ENCODE measurements around the gene BCL6B. TPM values are rescaled to one million over a fixed set of nuclear protein-coding genes. Genes with fewer than 3 reads are reported as not detected.
"Not testable (repeated sequence)": the region's sequence is repeated elsewhere in the genome, so short reads cannot be mapped to it uniquely, and the experiment has no call there.

The BCL6B gene
- total and polyA plus RNA-seq, 10 of the 15 experiments (the other 5 are each of a cell fraction or from before 2014, with no cell fraction given) = 0.06 to 0.85 (median 0.11) TPM; not detected in 1

DNA sequence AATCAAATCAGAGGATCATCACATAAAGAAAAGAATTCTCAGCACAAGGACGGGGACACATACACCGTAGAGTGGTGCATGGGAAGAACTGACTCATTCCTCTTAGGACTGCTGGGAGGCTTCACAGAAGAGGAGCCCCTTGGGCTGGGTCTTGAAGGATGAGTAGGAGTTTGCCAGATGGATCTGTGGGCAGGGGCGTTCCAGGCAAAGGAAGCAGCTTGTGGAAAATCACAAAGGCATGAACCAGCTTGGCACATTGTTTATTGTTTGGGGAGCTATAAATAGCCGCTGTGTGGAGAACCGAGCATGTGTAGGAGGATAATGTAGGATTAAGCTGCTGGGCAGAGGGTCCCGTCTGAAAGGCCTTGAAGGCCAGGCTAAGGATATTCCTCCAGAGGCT lies 26.1 kb downstream of the BCL6B start:
- TF ChIP-seq, protein P1, sequence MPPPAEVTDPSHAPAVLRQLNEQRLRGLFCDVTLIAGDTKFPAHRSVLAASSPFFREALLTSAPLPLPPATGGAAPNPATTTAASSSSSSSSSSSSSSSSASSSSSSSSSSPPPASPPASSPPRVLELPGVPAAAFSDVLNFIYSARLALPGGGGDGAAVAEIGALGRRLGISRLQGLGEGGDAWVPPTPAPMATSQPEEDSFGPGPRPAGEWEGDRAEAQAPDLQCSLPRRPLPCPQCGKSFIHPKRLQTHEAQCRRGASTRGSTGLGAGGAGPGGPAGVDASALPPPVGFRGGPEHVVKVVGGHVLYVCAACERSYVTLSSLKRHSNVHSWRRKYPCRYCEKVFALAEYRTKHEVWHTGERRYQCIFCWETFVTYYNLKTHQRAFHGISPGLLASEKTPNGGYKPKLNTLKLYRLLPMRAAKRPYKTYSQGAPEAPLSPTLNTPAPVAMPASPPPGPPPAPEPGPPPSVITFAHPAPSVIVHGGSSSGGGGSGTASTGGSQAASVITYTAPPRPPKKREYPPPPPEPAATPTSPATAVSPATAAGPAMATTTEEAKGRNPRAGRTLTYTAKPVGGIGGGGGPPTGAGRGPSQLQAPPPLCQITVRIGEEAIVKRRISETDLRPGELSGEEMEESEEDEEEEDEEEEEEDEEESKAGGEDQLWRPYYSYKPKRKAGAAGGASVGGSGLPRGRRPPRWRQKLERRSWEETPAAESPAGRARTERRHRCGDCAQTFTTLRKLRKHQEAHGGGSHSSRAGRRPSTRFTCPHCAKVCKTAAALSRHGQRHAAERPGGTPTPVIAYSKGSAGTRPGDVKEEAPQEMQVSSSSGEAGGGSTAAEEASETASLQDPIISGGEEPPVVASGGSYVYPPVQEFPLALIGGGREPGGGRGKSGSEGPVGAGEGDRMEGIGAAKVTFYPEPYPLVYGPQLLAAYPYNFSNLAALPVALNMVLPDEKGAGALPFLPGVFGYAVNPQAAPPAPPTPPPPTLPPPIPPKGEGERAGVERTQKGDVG (CRISPR knock-in tag; IDR thresholded peaks at IDR 0.05) = no peak
- TF ChIP-seq NFYB (IDR thresholded peaks at IDR 0.05; ENCODE audit: insufficient read depth, low read depth, low read length) (no peak), RUNX3 (IDR thresholded peaks at IDR 0.05; ENCODE audit: low read length) (no peak), POU2F2 (IDR thresholded peaks at IDR 0.05; ENCODE audit: borderline replicate concordance, low read depth, low read length) (no peak), SMARCA5 (IDR thresholded peaks at IDR 0.05) (no peak), CBFB (IDR thresholded peaks at IDR 0.05; ENCODE audit: low read depth) (no peak), SREBF2 (IDR thresholded peaks at IDR 0.05; ENCODE audit: low read length) (no peak), ZNF207 (IDR thresholded peaks at IDR 0.05; ENCODE audit: borderline replicate concordance) (no peak), JUNB (IDR thresholded peaks at IDR 0.05) (no peak), CHD4 (IDR thresholded peaks at IDR 0.05) (no peak), TBL1XR1 (IDR thresholded peaks at IDR 0.05; ENCODE audit: low read depth, low read length) (no peak)
- TF ChIP-seq, protein P2, sequence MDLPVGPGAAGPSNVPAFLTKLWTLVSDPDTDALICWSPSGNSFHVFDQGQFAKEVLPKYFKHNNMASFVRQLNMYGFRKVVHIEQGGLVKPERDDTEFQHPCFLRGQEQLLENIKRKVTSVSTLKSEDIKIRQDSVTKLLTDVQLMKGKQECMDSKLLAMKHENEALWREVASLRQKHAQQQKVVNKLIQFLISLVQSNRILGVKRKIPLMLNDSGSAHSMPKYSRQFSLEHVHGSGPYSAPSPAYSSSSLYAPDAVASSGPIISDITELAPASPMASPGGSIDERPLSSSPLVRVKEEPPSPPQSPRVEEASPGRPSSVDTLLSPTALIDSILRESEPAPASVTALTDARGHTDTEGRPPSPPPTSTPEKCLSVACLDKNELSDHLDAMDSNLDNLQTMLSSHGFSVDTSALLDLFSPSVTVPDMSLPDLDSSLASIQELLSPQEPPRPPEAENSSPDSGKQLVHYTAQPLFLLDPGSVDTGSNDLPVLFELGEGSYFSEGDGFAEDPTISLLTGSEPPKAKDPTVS (IDR thresholded peaks at IDR 0.05; ENCODE audit: low read depth, low read length) = no peak
- in situ Hi-C loops (cut with MboI) = loop anchor here (25.0 kb wide), 1 partner anchor 513 kb away; the partner anchor contains the start of genes SENP3 and TNFSF13
- 46% methylated on average over 6 of the region's 6 CpGs for WGBS (ENCODE audit: insufficient coverage, insufficient replicate concordance, low lambda C conversion rate, missing lambda C conversion rate)
- POLR2A ChIA-PET = interaction anchor here (0.6 kb wide), 1 partner anchor 84 kb away, joined by 3 read pairs; no protein-coding TSS in a partner anchor
- no peaks in the 10 kb centered on the region for H3K36me3 ChIP-seq (ENCODE audit: control insufficient read depth in 2 of 2, insufficient read depth in 2 of 2, low read length in 1 of 2)
- no peaks in the 10 kb centered on the region for H3K79me2 ChIP-seq (ENCODE audit: control insufficient read depth, insufficient read depth, low read length)
- BruUV-seq (replicated peaks) = no TSS peak
- H3K4me2 ChIP-seq (ENCODE audit: control insufficient read depth, insufficient read depth) = no peak overlapping the region
- intact Hi-C loops (cut with micrococcal nuclease; ENCODE audit: unreplicated experiment) = loop anchor here (10.0 kb wide), 1 partner anchor 386 kb away; the partner anchor contains the start of genes FGF11 and TMEM102
- RAD21 ChIA-PET (ENCODE audit: unreplicated experiment) = interaction anchor here (10.0 kb wide), 1 partner anchor 87 kb away, joined by 269 read pairs; no protein-coding TSS in a partner anchor
- H3K27ac ChIP-seq (ENCODE audit: control insufficient read depth, insufficient read depth) = no peak overlapping the region
- H3K4me1 ChIP-seq (ENCODE audit: control insufficient read depth, insufficient read depth, low read length) = peaks cover 7% of the 10 kb centered on the region
- FAIRE-seq = no peak
- no peaks in the 10 kb centered on the region; a peak in 1 of 4 replicates for H3K27me3 ChIP-seq (replicated peaks in 1 of 2; ENCODE audit: control insufficient read depth in 2 of 2, insufficient read depth in 2 of 2, low read length in 1 of 2)
- SMC1A ChIA-PET (ENCODE audit: uncharacterized antibody, unreplicated experiment) = interaction anchor here (13.6 kb wide), 1 partner anchor 88 kb away, joined by 356 read pairs; no protein-coding TSS in a partner anchor
- H3K4me3 ChIP-seq = no peak overlapping the region
- no peaks in the 10 kb centered on the region for H4K20me1 ChIP-seq (ENCODE audit: control insufficient read depth, insufficient read depth)
- no peak overlapping the region for H3K9ac ChIP-seq (ENCODE audit: control insufficient read depth, insufficient read depth, low read length)
- no peak for DNase-seq (ENCODE audit: low read depth, low spot score)
- H3K9me3 ChIP-seq (replicated peaks; ENCODE audit: control insufficient read depth, insufficient read depth, low read length) = no peaks in the 10 kb centered on the region
- no peak overlapping the region for H2AFZ ChIP-seq (ENCODE audit: control insufficient read depth, low read depth, low read length)
- ATAC-seq = no peak
- CTCF ChIA-PET = interaction anchor here (0.6 to 21.9 kb wide), 3 partner anchors 89 to 386 kb away, joined by 3 to 590 read pairs (median 3); no protein-coding TSS in a partner anchor

DNA sequence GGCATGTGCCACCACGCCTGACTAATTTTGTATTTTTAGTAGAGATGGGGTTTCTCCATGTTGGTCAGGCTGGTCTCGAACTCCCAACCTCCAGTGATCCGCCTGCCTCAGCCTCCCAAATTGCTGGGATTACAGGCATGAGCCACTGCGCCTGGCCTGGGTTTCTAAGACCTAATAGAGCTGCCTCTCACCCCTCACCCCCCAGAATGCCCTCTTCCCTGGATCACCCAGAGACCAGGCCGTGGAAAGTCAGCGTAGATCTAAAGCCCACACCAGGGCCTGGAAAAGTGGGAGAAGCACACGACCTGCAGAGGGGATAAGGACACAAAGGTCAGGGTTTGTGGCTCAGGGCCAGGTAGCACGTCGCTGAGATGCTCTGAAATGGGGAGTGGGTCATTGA lies 27.7 kb downstream of the BCL6B start:
- H3K36me3 ChIP-seq (ENCODE audit: control insufficient read depth in 2 of 2, insufficient read depth in 2 of 2, low read length in 1 of 2); H2AFZ ChIP-seq (ENCODE audit: control insufficient read depth, low read depth, low read length); BruUV-seq (replicated peaks); H3K4me3 ChIP-seq; H3K9ac ChIP-seq (ENCODE audit: control insufficient read depth, insufficient read depth, low read length); H4K20me1 ChIP-seq (ENCODE audit: control insufficient read depth, insufficient read depth); ATAC-seq; H3K27ac ChIP-seq (ENCODE audit: control insufficient read depth, insufficient read depth); DNase-seq (ENCODE audit: low read depth, low spot score); H3K79me2 ChIP-seq (ENCODE audit: control insufficient read depth, insufficient read depth, low read length); intact Hi-C loops (cut with micrococcal nuclease; ENCODE audit: unreplicated experiment); H3K9me3 ChIP-seq (replicated peaks; ENCODE audit: control insufficient read depth, insufficient read depth, low read length); H3K4me1 ChIP-seq (ENCODE audit: control insufficient read depth, insufficient read depth, low read length); H3K4me2 ChIP-seq (ENCODE audit: control insufficient read depth, insufficient read depth); H3K27me3 ChIP-seq (replicated peaks in 1 of 2; ENCODE audit: control insufficient read depth in 2 of 2, insufficient read depth in 2 of 2, low read length in 1 of 2); FAIRE-seq: not testable (repeated sequence)
- CTCF ChIA-PET = interaction anchor here (0.6 to 21.9 kb wide), 8 partner anchors 12 to 135 kb away, joined by 3 to 590 read pairs (median 5); partner anchors contain the start of genes ASGR1 and SLC16A13
- RAD21 ChIA-PET (ENCODE audit: unreplicated experiment) = interaction anchor here (1.6 to 10.0 kb wide), 2 partner anchors 86 to 127 kb away, joined by 4 to 269 read pairs; no protein-coding TSS in a partner anchor
- SMC1A ChIA-PET (ENCODE audit: uncharacterized antibody, unreplicated experiment) = interaction anchor here (1.0 to 13.6 kb wide), 3 partner anchors 86 to 207 kb away, joined by 3 to 356 read pairs (median 7); no protein-coding TSS in a partner anchor
- in situ Hi-C loops (cut with MboI) = loop anchor here (5.0 kb wide), 1 partner anchor 87 kb away; no protein-coding TSS in a partner anchor
- WGBS (ENCODE audit: insufficient coverage, insufficient replicate concordance, low lambda C conversion rate, missing lambda C conversion rate) = 27% methylated on average over 9 of the region's 9 CpGs
- POLR2A ChIA-PET = interaction anchor here (0.8 kb wide), 1 partner anchor 83 kb away, joined by 11 read pairs; no protein-coding TSS in a partner anchor

All from GM12878 (cell line).